GM19455 (cell line): ENCODE measurements around the gene BPIFB6.

ENCODE experiments used
- ATAC-seq: cut with Tn5 transposase; IDR thresholded peaks from one replicate; pipeline ENCODE4 v1.9.1; 2021; ENCODE audit not compliant: unreplicated experiment

BPIFB6 gene, protein sequence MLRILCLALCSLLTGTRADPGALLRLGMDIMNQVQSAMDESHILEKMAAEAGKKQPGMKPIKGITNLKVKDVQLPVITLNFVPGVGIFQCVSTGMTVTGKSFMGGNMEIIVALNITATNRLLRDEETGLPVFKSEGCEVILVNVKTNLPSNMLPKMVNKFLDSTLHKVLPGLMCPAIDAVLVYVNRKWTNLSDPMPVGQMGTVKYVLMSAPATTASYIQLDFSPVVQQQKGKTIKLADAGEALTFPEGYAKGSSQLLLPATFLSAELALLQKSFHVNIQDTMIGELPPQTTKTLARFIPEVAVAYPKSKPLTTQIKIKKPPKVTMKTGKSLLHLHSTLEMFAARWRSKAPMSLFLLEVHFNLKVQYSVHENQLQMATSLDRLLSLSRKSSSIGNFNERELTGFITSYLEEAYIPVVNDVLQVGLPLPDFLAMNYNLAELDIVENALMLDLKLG

DNA sequence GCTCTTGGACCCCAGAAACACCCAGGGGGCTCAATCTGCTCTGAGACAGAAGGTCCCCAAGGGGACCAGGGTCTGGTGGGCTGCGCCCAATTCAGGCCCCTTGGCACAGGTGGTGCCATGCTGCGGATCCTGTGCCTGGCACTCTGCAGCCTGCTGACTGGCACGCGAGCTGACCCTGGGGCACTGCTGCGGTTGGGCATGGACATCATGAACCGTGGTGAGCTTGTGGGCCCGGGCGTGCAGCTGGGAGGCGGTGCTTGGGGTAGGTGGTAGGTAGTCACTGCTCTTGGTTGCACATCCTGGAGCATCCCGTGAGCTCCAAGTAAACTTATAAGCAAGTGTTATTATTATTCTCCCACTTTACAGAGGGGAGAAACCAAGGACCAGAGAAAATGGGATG is at the start of gene BPIFB6:
Gene BPIFB6, plus strand, starts transcription at position 118 of the 400 bp plus-strand sequence. Its CDS starts 0 bp downstream, at position 118.
- no peak for ATAC-seq

DNA sequence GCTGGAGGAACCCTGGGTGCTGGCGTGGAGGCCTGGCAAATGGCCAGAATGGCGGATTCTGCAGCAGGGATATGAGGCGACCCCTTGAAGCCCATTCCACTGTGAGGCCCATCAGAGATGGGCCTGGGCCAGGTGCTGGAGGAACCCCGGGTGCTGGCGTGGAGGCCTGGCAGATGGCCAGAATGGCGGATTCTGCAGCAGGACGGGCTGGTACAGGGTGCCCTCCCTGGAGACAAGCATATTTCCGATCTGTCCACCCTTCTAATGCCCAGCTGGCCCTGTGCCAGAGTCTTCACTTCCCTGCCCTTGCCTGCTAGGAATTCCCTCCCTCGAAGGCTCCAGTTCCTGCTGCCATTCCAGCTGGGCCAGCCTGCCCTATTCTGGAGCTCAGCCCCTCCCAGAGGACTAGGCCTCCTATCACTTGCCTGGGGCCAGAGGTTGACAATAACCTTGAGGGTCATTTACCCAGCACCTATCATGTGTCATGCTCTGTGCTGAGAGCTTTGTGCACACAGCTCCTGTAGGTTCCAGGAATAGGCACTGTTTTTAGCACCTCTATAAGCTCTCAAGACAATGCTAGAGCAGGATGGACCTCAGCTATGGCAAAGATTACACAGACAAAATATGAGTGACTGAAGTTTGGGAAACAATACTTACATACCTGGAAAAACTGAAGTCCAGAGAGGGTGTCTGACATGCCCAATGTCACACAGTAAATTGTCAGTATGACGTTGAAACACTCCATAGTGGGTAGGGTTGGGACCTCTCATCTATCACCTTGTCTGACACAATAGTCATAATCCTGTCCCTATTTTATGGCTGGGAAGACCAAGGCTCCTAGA is 48.6 kb upstream of the BPIFB6 start:
- ATAC-seq = no peak

DNA sequence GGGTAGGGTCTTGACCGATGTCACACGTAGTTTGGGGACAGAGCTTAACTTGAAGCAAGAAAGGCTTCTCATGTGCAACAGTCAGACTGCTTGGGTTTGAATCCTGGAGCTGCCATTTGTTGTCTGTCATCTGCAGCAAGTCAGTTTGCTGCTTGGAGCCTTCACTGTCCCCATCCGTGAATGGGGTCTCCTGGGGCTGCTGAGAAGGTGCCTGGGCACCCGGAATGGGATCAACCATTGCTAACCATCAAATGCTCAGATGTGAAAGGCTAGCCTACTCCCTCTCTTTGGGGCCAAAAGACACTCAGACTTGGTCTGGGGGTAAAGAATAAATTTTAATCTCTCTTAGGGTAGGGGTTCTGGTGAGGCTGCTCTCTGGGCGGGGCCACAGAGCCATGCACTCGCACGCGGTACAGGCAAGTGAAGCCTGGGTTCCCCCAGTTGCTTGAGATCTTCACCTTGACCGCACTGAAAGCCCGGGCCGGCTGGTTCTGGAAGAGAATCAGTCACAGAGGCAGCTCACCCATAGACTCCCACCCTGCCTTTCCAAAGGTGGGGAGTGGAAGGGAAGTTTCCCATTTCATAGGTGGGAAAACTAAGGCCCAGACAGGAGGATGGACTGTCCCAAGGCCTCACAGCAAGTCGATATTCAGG is 47.9 kb upstream of the BPIFB6 start:
- no peak for ATAC-seq

DNA sequence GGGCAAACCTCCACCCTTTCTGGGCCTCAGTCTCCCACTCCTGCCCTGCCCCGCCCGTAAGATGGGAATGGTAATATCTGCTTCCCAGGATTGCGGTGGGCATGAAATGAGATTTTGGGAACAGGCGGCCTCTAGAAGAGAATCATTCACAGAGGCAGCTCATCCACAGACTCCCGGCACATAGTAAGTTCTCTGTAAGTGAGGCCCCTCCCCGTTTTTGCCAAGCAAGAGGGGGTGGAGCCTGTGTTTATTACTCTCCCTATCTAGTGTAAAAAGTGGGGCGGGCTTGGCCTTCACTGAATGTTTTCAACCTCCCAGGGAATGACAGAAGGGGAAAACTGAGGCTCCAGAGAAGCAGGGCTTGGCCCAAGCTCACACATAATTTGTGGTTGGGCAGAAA is 47.3 kb upstream of the BPIFB6 start:
- no peak for ATAC-seq

DNA sequence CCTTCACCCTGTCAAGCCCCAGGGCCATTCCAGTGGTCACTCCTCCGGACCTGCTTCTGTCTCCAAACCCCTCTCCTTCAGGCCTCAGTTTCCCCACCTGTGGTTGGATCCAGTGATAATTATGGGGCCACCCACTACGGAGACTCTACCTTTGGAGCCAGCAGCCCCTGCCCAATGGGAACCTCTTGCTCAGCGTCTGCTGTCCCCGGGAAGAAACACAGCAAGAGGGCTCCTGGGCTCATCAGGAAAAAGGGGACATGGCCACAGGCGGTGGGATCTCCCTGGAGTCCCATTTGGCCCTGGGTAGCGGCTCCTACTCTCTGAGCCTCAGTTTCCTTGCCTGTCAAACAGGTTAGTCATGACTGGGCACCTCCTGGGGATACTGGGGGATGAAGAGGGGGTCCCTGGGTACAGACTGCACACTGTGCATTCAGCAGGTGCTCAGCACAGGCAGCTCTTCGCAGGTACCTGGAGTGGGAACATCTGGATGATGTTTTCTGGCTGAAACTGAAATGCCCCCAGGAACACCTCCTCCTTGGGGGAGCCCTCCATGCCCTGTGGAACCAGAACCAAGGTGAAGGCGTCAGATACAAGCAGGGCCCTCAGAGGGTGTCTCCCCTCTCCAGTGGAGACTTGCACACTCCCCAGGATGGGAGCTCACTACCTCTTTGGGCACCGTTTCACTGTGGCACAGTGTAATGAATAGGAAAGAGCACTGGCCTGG is 46.7 kb upstream of the BPIFB6 start:
- no peak for ATAC-seq

DNA sequence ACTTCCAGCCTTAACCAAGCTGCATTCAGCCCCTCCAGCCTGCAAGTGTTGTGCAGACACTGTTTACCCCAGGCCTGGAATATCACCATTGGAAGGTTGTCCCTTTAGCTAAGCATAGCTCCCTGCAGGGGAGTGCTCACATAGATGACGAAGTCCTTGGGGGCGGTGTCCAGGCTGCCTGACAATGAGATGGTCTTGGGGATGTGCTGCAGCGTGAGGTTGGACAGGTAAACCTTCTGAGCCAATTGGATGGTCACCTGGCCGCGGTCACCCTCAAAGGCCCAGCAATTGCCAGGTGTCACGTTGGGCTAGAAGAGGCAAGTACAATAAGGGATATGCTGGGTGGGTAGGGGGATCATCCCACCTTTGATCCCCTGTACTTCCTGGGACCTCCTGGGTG is 45.9 kb upstream of the BPIFB6 start:
- no peak for ATAC-seq

DNA sequence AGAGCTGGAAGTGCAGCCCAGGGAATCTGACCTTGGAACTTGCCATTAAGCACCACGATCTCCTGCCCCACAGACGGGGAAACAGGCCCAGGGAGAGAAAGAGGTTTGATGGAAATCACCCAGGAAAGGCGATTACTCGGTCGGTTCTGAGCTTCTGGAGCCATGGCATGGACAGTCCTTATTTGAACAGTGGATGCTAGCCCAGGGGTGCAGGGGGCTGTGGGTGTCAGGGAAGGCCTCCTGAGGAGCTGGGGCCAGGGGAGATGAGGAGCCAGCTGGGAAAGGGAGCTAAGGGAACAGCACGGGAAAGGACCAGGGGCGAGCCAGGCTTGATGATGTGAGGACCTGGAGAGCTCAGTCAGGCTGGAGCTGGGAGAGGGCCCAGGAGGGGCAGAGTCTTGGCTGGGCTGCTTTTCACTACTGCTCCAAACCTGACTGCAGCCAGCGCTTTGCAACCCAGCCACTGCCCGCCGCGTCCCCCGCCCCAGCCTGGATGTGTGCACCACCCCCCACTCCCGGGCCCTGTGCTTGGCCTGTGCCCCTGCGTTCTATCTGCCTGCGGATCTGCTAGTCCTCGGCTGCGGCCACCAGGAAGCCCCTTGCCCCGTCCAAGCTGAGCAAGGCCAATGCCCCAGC is 45.0 kb upstream of the BPIFB6 start:
- ATAC-seq = no peak

DNA sequence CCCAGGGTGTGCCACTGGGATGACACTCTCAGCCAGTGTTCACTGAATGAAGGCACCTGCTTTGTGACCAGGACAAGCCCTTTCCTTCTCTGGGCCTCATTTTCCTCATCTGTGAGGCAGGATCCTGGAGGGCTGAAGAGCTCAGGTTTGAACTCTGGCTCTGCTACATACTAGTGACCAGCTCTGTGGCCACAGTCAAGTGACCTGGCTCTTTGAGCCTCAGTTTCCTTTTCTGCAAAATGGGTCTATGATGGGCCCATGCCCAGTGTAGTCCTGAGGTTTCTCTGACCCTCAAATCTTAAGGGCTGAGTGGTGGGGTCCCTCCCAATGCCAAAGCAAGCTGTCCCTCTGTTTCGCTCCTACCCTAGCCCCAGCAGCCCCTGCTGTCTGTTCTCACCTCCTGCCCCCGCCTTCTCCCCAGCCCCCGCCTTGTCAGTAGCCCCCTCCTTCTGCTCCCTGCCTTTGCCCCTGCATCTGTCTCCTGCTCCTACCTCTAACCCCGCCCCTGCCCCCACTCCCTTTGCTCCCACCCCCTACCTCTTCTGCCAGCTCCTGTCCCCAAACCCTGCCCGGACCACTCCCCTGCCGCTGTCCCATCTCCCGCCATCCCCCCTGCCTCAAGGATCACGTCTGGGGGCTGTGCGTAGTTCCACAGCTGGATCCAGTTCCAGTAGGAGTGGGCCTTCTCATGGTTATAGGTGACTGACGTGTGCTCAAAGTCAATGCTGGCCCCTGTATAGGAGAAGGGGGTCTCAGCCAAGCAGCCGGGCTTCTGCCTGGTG is 44.2 kb upstream of the BPIFB6 start:
- no peak for ATAC-seq

DNA sequence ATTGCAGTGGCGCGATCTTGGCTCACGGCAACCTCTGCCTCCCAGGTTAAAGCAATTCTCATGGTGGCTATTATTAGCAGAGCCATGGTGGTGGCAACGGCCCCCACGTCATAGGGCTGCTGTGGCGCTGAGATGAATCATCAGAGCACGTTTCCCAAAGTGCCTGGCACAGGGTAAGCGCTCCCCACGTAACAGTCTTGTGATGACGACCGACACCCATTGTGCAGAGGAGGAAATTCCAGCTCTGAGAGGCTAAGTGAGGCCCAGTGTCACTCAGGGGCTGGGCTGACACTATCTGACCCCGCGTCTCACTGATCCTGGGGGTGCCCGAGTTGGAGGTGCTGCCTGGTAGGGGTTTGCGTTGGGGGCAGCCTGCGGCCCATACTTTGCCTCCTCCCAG is 43.4 kb upstream of the BPIFB6 start:
- no peak for ATAC-seq

DNA sequence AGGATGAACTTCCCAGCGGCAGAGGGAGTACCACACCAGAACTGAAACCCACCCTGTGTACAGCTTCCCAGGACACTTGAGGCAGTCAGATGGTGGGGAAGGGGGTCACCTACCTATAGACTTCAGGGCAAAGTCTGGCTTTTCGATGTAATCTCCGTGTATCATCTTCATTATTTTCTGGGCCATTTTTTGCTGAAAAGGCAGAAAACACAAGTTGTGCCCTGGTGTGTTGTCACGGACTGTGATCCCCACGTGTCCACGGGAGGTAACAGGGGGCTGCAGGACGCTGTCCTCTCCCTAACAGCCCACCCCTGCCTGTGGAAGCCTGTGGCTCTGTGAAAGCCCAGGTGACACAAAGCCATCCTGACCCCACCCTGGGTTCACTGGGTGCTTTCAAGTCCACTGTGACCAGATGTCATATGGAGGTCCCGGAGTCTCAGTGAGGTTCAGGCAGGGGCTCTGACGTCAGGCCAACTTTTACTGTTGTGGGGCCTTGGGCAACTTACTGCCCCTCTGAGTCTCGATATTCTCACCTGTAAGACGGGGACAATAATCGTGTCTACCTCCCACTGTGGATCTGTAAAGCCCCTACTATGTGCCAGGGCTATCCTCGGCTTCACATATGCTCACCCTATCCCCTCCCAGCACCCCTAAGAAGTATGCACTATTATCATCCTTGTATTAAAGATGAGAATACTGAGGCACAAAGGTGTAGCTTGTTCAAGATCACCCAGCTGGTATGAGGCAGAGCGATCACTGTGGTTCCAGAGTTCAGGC is 41.8 kb upstream of the BPIFB6 start:
- no peak for ATAC-seq

DNA sequence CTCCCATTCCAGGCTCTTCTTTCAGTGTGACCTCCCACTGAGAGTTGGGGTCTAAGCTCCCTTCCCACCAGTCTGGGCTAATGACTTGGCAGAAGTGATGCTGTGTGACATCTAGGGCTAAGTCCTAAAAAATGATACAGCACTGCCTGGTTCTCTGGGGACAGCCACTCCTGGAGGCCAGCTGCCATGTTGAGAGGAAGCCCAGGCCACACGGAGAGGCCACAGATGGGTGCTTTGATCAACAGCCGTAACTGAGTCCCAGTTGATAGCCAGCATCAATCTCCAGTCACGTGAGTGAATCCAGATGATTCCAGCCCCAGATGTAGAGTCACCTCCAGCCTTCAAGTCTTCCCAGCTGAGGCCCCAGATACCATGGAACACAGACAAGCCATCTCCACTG is 41.0 kb upstream of the BPIFB6 start:
- no peak for ATAC-seq

DNA sequence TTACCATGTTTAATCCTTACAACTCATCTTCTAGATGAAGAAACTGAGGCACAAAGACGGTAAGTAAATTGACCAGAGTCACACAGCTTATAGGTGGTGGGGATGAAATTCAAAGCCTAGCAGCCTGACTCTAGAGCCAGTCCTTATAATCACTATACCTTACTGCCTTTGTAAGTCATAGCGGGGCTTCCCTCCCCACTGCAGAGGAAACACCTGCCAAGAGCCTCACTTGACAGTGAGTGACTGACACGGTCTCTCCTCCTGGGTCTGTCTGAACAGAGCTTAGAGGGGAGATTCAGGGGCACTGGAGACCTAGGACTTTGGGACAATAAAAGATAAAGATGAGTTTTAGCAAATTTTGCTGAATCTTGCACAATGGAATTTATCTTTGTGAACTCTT is 40.1 kb upstream of the BPIFB6 start:
- no peak for ATAC-seq

DNA sequence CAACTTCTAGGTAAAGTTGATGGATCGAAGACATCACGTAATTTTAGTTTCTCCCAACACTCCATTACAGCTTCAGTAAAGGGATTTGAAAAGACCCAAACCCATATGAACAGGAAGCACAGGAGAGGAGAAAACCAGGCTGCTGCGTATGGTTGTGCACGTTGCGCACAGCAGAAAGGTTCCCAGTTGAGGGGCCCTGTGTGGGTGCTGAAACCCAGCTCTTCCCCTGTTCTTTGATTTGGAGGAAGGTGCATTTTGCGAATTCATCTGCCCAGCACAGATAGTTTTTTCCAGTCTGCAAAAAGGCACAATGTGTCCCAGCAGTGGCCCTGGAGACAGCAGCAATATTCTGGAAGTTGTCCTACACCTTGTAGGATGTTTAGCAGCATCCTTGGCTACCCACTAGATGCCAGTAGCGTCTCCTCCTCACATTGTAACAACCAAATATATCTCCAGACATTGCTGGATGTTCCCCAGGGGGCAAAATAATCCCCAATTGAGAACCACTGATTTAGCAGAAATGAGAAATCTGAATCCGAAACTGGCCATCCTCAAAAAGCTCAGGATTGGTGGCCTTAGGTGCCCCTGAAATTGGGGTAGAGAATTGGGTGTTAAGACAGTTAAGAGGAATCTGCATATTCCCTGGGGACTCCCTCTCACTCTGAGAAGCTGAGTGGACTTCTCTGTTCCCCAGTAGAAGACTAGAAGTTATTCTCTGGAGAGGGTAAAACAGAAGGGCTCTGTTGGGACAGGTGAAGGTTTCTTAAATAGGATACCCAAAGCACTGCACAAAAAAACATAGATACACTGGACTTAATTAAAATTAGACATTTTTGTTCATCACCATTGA is 39.4 kb upstream of the BPIFB6 start:
- no peak for ATAC-seq

DNA sequence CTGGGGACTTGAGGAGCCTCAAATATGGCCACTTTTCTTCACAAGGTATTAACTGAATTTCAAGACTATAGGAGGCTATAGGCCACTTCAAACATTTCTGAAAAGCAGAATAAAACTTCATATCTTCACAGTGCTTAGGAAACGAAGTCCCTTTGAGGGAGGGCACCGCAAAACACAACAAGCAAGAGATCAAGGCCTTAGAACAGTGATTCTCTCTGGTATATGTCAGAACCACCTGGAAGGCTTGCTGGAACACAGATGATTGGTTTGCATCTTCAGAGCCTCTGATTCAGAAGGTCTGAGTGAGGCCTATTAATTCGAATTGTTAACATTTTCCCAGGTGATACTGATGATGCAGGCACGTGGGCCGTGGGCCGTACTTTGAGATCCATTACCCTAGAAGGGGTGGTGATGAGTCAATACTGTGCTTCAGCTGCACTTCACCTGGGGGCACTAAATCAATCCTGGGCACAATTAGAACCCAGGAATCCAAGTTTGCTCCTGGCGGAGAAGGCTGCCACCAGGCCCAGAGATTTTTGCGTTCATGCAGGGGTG is 37.9 kb upstream of the BPIFB6 start:
- ATAC-seq = no peak

DNA sequence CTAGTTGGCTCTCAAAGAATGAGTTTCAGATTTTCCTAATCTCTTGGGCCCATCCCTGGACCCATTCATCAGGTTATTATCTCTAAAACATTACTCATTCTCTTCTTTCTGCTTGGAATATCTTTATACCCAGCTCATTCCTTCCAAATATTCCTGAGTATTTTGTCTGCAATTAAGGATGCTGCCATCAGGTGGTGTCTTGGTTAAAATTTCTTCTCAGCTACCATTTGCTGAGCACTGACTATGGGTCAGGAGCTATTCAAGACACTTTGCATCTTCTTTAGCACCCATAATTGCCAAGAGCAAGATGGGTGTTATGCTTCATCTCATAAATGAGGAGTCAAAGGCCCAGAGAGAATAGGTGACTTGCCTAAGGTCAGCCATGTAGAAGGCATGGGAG is 35.6 kb upstream of the BPIFB6 start:
- no peak for ATAC-seq

DNA sequence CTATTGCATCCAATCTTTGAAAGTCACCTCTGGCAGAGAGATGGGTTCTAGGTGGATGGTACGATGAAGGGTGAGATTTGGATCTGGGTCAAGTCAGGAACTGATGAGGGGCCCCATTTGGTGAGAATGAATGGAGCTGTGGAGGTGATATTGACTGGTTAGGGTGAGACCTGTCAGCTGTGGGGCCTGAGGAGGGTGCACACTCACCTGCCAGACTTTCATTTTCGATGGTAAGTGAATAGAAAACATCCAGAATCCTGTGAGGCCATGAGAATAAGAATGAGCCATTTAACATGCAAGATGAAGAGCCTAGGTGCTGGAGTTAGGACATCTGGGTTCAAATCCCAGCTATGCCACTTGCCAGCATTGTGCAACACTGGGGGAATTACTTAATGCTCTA is 34.0 kb upstream of the BPIFB6 start:
- no peak for ATAC-seq

DNA sequence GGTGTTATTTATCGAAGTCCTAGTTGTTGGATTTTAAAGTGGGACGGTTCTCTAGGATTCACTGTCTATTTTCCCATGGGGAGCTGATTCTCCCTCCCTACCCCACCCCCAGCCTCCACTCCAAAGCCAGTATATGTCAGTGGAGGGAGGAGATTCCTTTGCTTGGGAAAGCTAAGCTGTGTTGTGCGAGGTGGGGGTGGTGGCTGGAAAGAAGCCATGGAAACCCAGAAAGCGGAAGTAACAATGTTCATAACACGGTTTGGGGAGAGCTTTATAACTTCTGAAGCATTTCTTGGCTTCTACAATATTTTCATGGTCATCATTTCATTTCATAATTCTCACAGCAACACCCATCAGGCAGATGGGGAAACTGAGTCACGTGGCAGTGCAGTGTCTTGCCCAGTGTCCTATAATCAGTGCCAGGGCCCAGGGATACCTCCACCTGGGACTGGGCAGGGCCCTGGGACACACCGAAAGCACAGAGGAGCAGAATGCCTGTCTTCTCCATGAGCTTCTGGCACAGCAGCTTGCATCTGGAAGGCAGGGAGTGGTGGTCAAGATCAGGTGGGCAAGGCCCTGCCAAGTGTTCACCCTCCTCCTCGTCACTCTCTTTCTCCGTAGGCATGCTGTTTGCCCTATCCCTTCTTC is 31.7 kb upstream of the BPIFB6 start:
- ATAC-seq = no peak
